Hepatocyte (in vitro differentiated cells): ENCODE data around the gene LHX8. TPM values are rescaled to one million over a fixed set of nuclear protein-coding genes. Genes with fewer than 3 reads are reported as not detected.

Experiments used
- DNase-seq: peaks from one replicate; pipeline ENCODE4 v3.0.0-alpha.2; 2016; ENCODE audit warnings: low spot score
- H2AFZ ChIP-seq: fragments of 200-600 bp; sonication (generic); 2 replicates; pipeline ENCODE4 v1.6.0; 2016; ENCODE audit warnings: antibody characterized with exemption, mild to moderate bottlenecking
- H3K27ac ChIP-seq: fragments of 200-600 bp; sonication (generic); 2 replicates; pipeline ENCODE4 v1.5.1; 2016; ENCODE audit warnings: mild to moderate bottlenecking
- H3K27me3 ChIP-seq: fragments of 200-600 bp; sonication (generic); 2 replicates; pipeline ENCODE4 v1.6.1; 2016
- H3K36me3 ChIP-seq: fragments of 200-600 bp; sonication (generic); replicated peaks from 2 replicates; pipeline ENCODE4 v1.5.1; 2016; ENCODE audit warnings: low read depth; ENCODE audit not compliant: insufficient read depth
- H3K4me1 ChIP-seq: fragments of 200-600 bp; sonication (generic); 2 replicates; pipeline ENCODE4 v1.5.1; 2016; ENCODE audit warnings: mild to moderate bottlenecking, moderate library complexity; ENCODE audit not compliant: insufficient read depth
- H3K4me2 ChIP-seq: fragments of 200-600 bp; sonication (generic); 2 replicates; pipeline ENCODE4 v1.6.0; 2016
- H3K4me3 ChIP-seq: fragments of 200-600 bp; sonication (generic); 2 replicates; pipeline ENCODE4 v1.5.1; 2016; ENCODE audit warnings: mild to moderate bottlenecking
- H3K79me2 ChIP-seq: fragments of 200-600 bp; sonication (generic); 2 replicates; pipeline ENCODE4 v1.6.0; 2017; ENCODE audit warnings: mild to moderate bottlenecking
- H3K9me2 ChIP-seq: fragments of 200-600 bp; sonication (generic); replicated peaks from 2 replicates; pipeline ENCODE4 v1.6.0; 2017; ENCODE audit warnings: mild to moderate bottlenecking; ENCODE audit not compliant: insufficient read depth
- H3K9me3 ChIP-seq: fragments of 200-600 bp; sonication (generic); 2 replicates; pipeline ENCODE4 v1.5.1; 2016; ENCODE audit warnings: low read depth, mild to moderate bottlenecking
- H4K20me1 ChIP-seq: fragments of 200-600 bp; sonication (generic); 2 replicates; pipeline ENCODE4 v1.6.0; 2016; ENCODE audit warnings: mild to moderate bottlenecking; ENCODE audit not compliant: insufficient read depth, poor library complexity, severe bottlenecking
- EZH2 ChIP-seq: fragments of 200-600 bp; sonication (generic); IDR thresholded peaks from 2 replicates; pipeline ENCODE4 v1.6.1; 2016; ENCODE audit warnings: antibody characterized with exemption, mild to moderate bottlenecking, borderline replicate concordance
- EZH2phosphoT487 ChIP-seq: fragments of 200-600 bp; sonication (generic); IDR thresholded peaks from one replicate; pipeline ENCODE4 v1.6.1; 2018; ENCODE audit warnings: antibody characterized with exemption, mild to moderate bottlenecking, low read depth, moderate library complexity; ENCODE audit not compliant: unreplicated experiment, severe bottlenecking
- WGBS: methylation state at CpG from one replicate; pipeline ENCODE4 v1.1.6; 2016; ENCODE audit warnings: low lambda C conversion rate; ENCODE audit errors: missing lambda C conversion rate; 5-methylcytosine and 5-hydroxymethylcytosine counted together
- polyA plus RNA-seq: library from polyadenylated mRNA; unstranded; fragments of >200 nt; fragmentation: Nextera tagmentation; extraction: Ambion mirVana; gene quantifications from 2 replicates; pipeline ENCODE4 v1.2.1, GENCODE V29; 2016
- total RNA-seq: library from RNA; depleted of rRNA; stranded (reverse); fragments of >200 nt; gene quantifications from 2 replicates; pipeline ENCODE4 v1.2.3, GENCODE V29; 2014
- TF ChIP-seq, protein P1 (sequence below): fragments of 200-600 bp; sonication (generic); IDR thresholded peaks from 2 replicates; pipeline ENCODE4 v1.5.1; 2016; ENCODE audit warnings: antibody characterized with exemption, mild to moderate bottlenecking; ENCODE audit not compliant: poor library complexity

LHX8 gene
- total and polyA plus RNA-seq, 2 experiments from 2014 or later = 0.37 to 0.87 TPM

- TF ChIP-seq EZH2 = no peak
- no peak for TF ChIP-seq EZH2phosphoT487
- TF ChIP-seq, protein P1, sequence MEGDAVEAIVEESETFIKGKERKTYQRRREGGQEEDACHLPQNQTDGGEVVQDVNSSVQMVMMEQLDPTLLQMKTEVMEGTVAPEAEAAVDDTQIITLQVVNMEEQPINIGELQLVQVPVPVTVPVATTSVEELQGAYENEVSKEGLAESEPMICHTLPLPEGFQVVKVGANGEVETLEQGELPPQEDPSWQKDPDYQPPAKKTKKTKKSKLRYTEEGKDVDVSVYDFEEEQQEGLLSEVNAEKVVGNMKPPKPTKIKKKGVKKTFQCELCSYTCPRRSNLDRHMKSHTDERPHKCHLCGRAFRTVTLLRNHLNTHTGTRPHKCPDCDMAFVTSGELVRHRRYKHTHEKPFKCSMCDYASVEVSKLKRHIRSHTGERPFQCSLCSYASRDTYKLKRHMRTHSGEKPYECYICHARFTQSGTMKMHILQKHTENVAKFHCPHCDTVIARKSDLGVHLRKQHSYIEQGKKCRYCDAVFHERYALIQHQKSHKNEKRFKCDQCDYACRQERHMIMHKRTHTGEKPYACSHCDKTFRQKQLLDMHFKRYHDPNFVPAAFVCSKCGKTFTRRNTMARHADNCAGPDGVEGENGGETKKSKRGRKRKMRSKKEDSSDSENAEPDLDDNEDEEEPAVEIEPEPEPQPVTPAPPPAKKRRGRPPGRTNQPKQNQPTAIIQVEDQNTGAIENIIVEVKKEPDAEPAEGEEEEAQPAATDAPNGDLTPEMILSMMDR = no peak
- H3K4me1 ChIP-seq = no peaks in the 10 kb centered on the region
- H2AFZ ChIP-seq = no peak overlapping the region
- no peak for DNase-seq
- H4K20me1 ChIP-seq = no peaks in the 10 kb centered on the region
- no peak overlapping the region for H3K4me2 ChIP-seq
- no peaks in the 10 kb centered on the region for H3K27me3 ChIP-seq
- no peaks in the 10 kb centered on the region for H3K9me2 ChIP-seq
- no peaks in the 10 kb centered on the region for H3K36me3 ChIP-seq
- H3K27ac ChIP-seq = no peak overlapping the region
- no peak overlapping the region for H3K4me3 ChIP-seq
- H3K9me3 ChIP-seq = no peaks in the 10 kb centered on the region
- 26% methylated on average over 1 of the region's 1 CpG for WGBS
- no peaks in the 10 kb centered on the region for H3K79me2 ChIP-seq
Measured at GRCh38 chr1:75188892-75189291, 54.7 kb downstream of the LHX8 start.

DNA sequence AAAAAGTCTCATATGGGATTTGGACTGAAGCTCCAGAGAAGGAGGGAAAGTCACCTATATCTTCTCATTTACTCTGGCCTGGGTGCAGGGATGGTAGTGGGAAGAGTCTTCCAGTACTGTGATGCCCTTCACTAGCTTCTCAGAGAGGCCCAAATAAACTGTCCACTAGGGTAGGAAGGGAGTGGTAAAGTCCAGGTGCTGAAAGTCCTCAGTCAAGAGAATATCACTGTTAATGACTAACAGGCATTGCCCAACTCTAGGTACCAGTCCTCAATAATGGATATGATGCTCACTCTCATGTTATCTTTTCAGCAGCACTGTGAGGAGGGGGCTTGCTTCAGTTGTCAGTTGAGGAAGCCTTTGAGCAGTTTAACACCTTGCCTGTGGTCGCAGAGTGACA, 64.0 kb downstream of the LHX8 start:
- Histone ChIP-seq H3K4me3 (no peak overlapping the region), H3K9me2 (no peaks in the 10 kb centered on the region), H3K27ac (no peak overlapping the region), H3K36me3 (no peaks in the 10 kb centered on the region), H3K4me2 (no peak overlapping the region), H3K27me3 (peaks cover 5% of the 10 kb centered on the region), H2AFZ (no peak overlapping the region), H3K4me1 (no peaks in the 10 kb centered on the region), H3K9me3 (no peaks in the 10 kb centered on the region), H3K79me2 (no peaks in the 10 kb centered on the region), H4K20me1 (no peaks in the 10 kb centered on the region)
- no peak for TF ChIP-seq EZH2
- TF ChIP-seq, protein P1 = no peak
- no peak for TF ChIP-seq EZH2phosphoT487
- DNase-seq = no peak
- WGBS = 91% methylated on average over 1 of the region's 1 CpG

DNA sequence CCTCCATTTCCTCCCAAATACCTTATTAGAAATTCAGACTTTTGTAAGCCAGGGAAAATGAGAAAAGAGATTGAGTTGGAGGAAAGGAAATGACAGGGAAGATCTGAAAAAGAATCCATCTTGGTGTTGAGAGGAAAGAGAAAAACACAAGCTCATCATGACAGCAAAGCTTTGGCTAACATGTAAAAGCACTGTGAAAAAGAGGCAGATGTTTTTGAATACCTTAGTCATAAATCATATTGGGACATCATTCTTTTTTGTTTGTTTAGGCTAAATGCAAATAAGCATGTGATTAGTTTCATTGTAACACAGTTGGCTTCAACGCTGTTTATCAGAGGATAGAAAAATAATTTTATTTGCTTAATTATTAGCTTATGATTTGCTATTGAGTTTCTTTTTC, 64.6 kb downstream of the LHX8 start:
- H3K9me2 ChIP-seq = no peaks in the 10 kb centered on the region
- DNase-seq = no peak
- H3K4me1 ChIP-seq = no peaks in the 10 kb centered on the region
- TF ChIP-seq, protein P1 = no peak
- TF ChIP-seq EZH2phosphoT487 = no peak
- no peak for TF ChIP-seq EZH2
- H3K79me2 ChIP-seq = no peaks in the 10 kb centered on the region
- H2AFZ ChIP-seq = no peak overlapping the region
- no peak overlapping the region for H3K4me2 ChIP-seq
- no peaks in the 10 kb centered on the region for H3K9me3 ChIP-seq
- no peaks in the 10 kb centered on the region for H3K36me3 ChIP-seq
- H3K27me3 ChIP-seq = peaks cover 5% of the 10 kb centered on the region
- H3K27ac ChIP-seq = no peak overlapping the region
- no peak overlapping the region for H3K4me3 ChIP-seq
- WGBS = 73% methylated on average over 1 of the region's 1 CpG
- H4K20me1 ChIP-seq = no peaks in the 10 kb centered on the region

- H3K79me2 ChIP-seq = no peaks in the 10 kb centered on the region
- no peak for TF ChIP-seq EZH2phosphoT487
- TF ChIP-seq EZH2 = no peak
- TF ChIP-seq, protein P1 = no peak
- no peak overlapping the region for H3K4me2 ChIP-seq
- H3K36me3 ChIP-seq = no peaks in the 10 kb centered on the region
- H3K27ac ChIP-seq = no peak overlapping the region
- no peak overlapping the region for H2AFZ ChIP-seq
- no peaks in the 10 kb centered on the region for H3K27me3 ChIP-seq
- no peaks in the 10 kb centered on the region for H3K9me2 ChIP-seq
- no peaks in the 10 kb centered on the region for H3K4me1 ChIP-seq
- H3K4me3 ChIP-seq = no peak overlapping the region
- no peak for DNase-seq
- H3K9me3 ChIP-seq = no peaks in the 10 kb centered on the region
- H4K20me1 ChIP-seq = no peaks in the 10 kb centered on the region
- WGBS = 95% methylated on average over 4 of the region's 4 CpGs
Measured at GRCh38 chr1:75202751-75203150, 68.6 kb downstream of the LHX8 start.
